Measurements from ENCODE around the gene SMAD2. TPM values are rescaled to one million over a fixed set of nuclear protein-coding genes. Genes with fewer than 3 reads are reported as not detected.

SMAD2 gene
- total and polyA plus RNA-seq, 2 of the 8 experiments (the other 6 are each of a cell fraction or from before 2014, with no cell fraction given) = 28.4 to 124 TPM

- H2BK15ac ChIP-seq (ENCODE audit: low read length) = peak overlapping the region; percentile 88; the same call in 1 of the 2 replicates
- no peaks in the 10 kb centered on the region for H3K27me3 ChIP-seq (replicated peaks in 1 of 4; ENCODE audit: control insufficient read depth in 3 of 4, extremely low read depth in 1 of 4, insufficient read depth in 3 of 4, low read length in 3 of 4)
- H4K8ac ChIP-seq (ENCODE audit: extremely low read depth, insufficient read depth, low read length) = no peak overlapping the region
- 0 out of 2 replicates have a peak overlapping the region, but pooled peaks have one; percentile 42 for H2AK5ac ChIP-seq (ENCODE audit: low read depth, low read length)
- no peaks in the 10 kb centered on the region; a peak in 1 of 8 replicates for H3K36me3 ChIP-seq (ENCODE audit: control insufficient read depth in 2 of 4, insufficient read depth in 4 of 4, low read length in 3 of 4)
- H3K9me3 ChIP-seq (ENCODE audit: insufficient read depth in 2 of 2, low read depth in 1 of 2, low read length in 1 of 2) = peaks cover 3 to 6% of the 10 kb centered on the region in 2 experiments; a peak in 3 of 4 replicates
- no peaks in the 10 kb centered on the region for H3K79me2 ChIP-seq (ENCODE audit: control insufficient read depth in 1 of 2, insufficient read depth in 2 of 2, low read length in 2 of 2)
- H3K4me1 ChIP-seq (replicated peaks in 1 of 4; ENCODE audit: control insufficient read depth in 3 of 4, insufficient read depth in 4 of 4, low read length in 3 of 4) = peaks cover 6 to 24% (median 20%) of the 10 kb centered on the region in 4 experiments; a peak in 6 of 7 replicates
- no peak overlapping the region for H3K14ac ChIP-seq (ENCODE audit: insufficient read length)
- peak overlapping the region; percentile 40 for H2BK20ac ChIP-seq (ENCODE audit: low read length)
- H2BK12ac ChIP-seq (ENCODE audit: low read depth, low read length) = peak overlapping the region; percentile 76; the same call in 1 of the 2 replicates
- no peak for TF ChIP-seq BRCA1 (IDR thresholded peaks at IDR 0.05; ENCODE audit: low read depth, low read length)
- no peak for TF ChIP-seq USF2 (IDR thresholded peaks at IDR 0.05; ENCODE audit: low read length)
- H2BK5ac ChIP-seq (ENCODE audit: low read depth, low read length) = 0 out of 2 replicates have a peak overlapping the region, but pooled peaks have one; percentile 5
- DNase-seq (ENCODE audit: low read depth in 1 of 2, low spot score in 2 of 2) (no peak), FAIRE-seq (no peak)
- H4K20me1 ChIP-seq (replicated peaks in 1 of 2; ENCODE audit: control insufficient read depth in 1 of 2, insufficient read depth in 2 of 2, low read length in 2 of 2) = no peaks in the 10 kb centered on the region
- H3K9ac ChIP-seq (replicated peaks in 1 of 4; ENCODE audit: extremely low read depth in 1 of 4, low read depth in 3 of 4, low read length in 3 of 4) = no peak overlapping the region
- no peak overlapping the region for H3K4me3 ChIP-seq (ENCODE audit: extremely low read depth in 1 of 4, insufficient read depth in 2 of 4, low read depth in 3 of 4, low read length in 4 of 4)
- no peak overlapping the region for H3K4me2 ChIP-seq (ENCODE audit: insufficient read depth in 1 of 2, low read depth in 2 of 2, low read length in 2 of 2)
- no peak overlapping the region for H3K56ac ChIP-seq (replicated peaks; ENCODE audit: insufficient read length, low read depth, low read length)
- H2AFZ ChIP-seq (ENCODE audit: low read length) = no peak overlapping the region
- no peak overlapping the region for H3K18ac ChIP-seq (ENCODE audit: extremely low read depth, low read length)
- no peak overlapping the region for H3K27ac ChIP-seq (ENCODE audit: low read depth, low read length)
- H3K23ac ChIP-seq (ENCODE audit: insufficient read length) = no peak overlapping the region
- ChIA-PET POLR2A (ENCODE audit: partially characterized antibody) (interaction anchor here (1.1 kb wide), 2 partner anchors 11 to 67 kb away, joined by 3 read pairs; no protein-coding TSS in a partner anchor), CTCF (ENCODE audit: partially characterized antibody) (interaction anchor here (0.6 to 4.1 kb wide), 6 partner anchors 9 to 988 kb away, joined by 3 to 30 read pairs (median 4); no protein-coding TSS in a partner anchor)
- H3K23me2 ChIP-seq (ENCODE audit: low read depth, low read length) = no peaks in the 10 kb centered on the region; the same call in 1 of the 2 replicates
- H3K79me1 ChIP-seq (ENCODE audit: low read depth, low read length) = no peaks in the 10 kb centered on the region
- 90% methylated on average over 4 of the region's 4 CpGs; no CpG with 5 or more reads in 1 of the 2 experiments for WGBS, 2 experiments (ENCODE audit: extremely low coverage in 1 of 2, insufficient coverage in 1 of 2, insufficient read length in 1 of 2, insufficient replicate concordance in 2 of 2, low coverage in 1 of 2, low lambda C conversion rate in 2 of 2, missing lambda C conversion rate in 1 of 2)
- H2BK120ac ChIP-seq (replicated peaks; ENCODE audit: low read depth, low read length) = peak overlapping the region; percentile 9
- H4K91ac ChIP-seq (replicated peaks; ENCODE audit: insufficient read length, low read length) = peak overlapping the region; percentile 70
- H4K5ac ChIP-seq (ENCODE audit: insufficient read length, low read depth, low read length) = no peak overlapping the region
- H3K4ac ChIP-seq (replicated peaks; ENCODE audit: insufficient read length, low read depth, low read length) = no peak overlapping the region
Measured at GRCh38 chr18:47969816-47970215, 39.4 kb upstream of the SMAD2 start.
